GM20000 (cell line): ENCODE results near the gene MAPK1.
"Not testable (repeated sequence)": the region's sequence is repeated elsewhere in the genome, so short reads cannot be mapped to it uniquely, and the experiment has no call there.

Experiments used
- DNase-seq: peaks from one replicate; pipeline ENCODE4 v3.0.0; 2012; ENCODE audit warnings: low spot score
- TF ChIP-seq, protein P1 (sequence below): IDR thresholded peaks from 2 replicates; pipeline ENCODE4 v1.5.1; 2012; ENCODE audit warnings: mild to moderate bottlenecking, control low read depth; ENCODE audit errors: extremely low read depth, missing control alignments

Gene MAPK1

DNA sequence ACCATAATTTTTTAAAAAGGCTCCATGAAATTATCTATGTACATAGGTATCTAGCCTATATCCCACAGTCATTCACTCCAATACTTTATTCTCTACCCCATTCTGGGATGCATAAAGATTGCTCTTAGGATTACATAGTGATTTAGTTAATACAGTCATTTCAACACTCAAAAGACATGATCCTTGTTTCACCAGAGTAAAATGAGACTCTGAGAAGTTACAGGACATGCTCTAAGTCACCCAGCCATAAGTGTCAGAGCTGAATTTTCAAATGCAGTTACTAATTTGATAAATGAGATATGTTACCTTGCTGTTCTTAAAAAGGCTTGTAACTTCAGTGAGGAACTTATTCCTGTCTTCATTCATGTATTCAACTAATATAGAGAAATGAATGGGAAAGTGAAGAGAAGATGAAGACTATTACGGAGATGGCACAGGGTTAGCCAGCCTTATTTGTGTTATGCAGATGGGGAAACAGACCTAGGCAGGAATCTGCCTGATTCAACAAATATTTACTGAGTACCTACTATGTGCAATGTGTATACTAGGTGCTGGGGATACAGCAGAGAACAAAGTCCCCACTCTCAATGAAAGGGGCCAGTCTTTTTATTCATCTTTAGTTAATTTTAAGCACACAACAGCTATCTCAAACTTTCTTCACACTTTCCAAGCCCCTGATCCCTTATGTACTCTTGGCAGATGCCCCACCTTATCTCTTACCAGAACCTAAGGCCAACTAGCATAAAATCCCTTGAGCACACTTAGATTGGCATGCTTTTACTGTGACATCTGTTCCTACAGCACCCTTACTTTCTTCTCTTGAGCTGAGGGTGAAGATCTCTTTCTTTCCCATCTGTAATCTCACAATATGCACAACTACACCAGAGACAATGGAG is 21.6 kb downstream of the MAPK1 start:
- TF ChIP-seq, protein P1, sequence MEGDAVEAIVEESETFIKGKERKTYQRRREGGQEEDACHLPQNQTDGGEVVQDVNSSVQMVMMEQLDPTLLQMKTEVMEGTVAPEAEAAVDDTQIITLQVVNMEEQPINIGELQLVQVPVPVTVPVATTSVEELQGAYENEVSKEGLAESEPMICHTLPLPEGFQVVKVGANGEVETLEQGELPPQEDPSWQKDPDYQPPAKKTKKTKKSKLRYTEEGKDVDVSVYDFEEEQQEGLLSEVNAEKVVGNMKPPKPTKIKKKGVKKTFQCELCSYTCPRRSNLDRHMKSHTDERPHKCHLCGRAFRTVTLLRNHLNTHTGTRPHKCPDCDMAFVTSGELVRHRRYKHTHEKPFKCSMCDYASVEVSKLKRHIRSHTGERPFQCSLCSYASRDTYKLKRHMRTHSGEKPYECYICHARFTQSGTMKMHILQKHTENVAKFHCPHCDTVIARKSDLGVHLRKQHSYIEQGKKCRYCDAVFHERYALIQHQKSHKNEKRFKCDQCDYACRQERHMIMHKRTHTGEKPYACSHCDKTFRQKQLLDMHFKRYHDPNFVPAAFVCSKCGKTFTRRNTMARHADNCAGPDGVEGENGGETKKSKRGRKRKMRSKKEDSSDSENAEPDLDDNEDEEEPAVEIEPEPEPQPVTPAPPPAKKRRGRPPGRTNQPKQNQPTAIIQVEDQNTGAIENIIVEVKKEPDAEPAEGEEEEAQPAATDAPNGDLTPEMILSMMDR: no peak
- no peak for DNase-seq

DNA sequence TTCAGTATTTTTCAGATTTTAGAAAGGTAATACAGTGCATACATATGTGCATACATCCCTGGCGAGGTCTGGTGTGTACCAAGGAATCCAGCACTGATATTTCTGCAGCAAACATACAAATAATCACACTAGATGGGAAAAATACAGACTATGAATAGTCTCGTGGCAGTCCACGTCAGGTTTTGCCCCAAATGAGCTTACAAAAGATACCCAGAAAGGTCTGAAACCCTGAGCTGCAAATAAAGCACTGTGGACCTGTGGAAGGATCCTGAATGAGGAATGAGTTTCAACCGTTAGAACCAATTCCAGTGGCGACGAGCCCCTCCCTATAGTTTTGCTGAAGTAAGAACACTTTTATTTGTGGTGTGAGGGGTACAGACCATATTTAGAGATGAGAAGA is 24.5 kb downstream of the MAPK1 start:
- TF ChIP-seq, protein P1: no peak
- no peak for DNase-seq

DNA sequence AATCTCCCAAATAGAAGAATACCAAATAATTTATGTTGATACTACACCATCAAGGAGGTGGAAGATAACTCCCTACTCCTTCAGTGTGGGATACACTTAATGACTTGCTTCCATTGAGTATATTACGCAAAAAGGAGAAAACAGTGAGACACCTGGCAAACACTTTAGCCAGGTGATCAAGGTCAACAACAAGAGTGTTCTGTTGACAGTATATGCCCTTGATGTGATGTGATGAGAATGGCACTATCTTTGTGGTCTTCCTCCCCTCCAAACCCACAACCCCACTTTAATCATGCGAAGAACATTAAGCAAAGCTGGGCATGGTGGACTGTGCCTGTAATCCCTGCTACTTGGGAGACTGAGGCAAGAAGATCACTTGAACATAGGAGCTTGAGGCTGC is 26.0 kb downstream of the MAPK1 start:
- DNase-seq: no peak
- TF ChIP-seq, protein P1: no peak

DNA sequence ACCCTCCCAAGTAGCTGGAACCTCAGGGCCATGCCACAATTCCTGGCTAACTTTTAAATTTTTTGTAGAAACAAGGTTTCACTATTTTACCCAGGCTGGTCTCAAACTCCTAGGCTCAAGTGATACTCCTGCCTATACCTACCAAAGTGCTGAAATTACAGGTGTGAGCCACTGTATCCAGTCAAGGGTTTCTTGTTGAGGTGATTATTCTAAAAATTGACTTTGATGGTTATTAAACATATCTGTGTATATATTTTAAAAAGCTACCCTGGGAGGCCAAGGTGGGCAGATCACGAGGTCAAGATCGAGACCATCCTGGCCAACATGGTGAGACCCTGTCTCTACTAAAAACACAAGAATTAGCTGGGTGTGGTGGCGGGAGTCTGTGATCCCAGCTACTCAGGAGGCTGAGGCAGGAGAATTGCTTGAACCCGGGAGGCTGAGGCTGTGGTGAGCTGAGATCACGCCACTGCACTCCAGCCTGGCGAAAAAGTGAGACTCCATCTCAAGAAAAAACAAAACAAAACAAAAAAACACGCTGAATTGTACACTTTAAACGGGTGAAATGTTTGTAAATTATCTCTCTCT is 27.1 kb downstream of the MAPK1 start:
- TF ChIP-seq, protein P1: no peak
- DNase-seq: no peak

DNA sequence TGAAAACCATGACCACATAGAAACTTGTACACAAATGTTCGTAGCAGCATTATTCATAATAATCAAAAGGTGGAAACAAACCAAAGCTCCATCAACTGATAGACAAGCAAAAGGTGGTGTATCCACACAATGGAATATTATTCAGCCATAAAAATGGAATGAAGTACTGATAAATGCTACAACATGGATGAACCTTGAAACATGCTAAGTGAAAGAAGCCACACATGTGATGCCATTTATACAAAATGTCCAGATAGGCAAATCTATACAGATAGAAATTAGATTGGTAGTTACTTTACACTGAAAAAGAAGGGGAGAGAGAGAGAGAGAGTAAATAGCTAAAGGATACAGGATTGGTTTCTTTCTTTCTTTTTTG is 27.7 kb downstream of the MAPK1 start:
- DNase-seq: no peak
- TF ChIP-seq, protein P1: no peak

DNA sequence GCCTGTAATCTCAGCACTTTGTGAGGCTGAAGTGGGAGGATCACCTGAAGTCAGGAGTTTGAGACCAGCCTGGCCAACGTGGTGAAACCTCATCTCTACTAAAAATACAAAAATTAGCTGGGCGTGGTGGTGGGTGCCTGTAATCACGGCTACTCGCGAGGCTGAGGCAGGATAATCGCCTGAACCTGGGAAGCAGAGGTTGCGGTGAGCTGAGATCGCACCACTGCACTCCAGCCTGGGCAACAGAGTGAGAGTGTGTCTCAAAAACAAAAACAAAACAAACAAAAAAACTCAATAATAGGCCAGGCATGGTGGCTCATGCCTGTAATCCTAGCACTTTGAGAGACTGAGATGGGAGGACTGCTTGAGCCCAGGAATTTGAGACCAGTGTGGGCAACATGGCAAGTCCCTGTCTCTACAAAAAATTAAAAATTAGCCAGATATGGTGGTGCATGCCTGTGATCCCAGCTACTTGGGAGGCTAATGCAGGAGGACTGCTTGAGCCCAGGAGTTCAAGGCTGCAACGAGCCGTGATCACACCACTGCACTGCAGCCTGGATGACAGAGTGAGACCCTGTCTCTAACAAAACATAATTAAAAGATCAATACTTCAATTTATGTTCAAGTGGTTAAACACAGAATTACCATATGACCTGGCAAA is 28.2 kb downstream of the MAPK1 start:
- not testable (repeated sequence) for DNase-seq

DNA sequence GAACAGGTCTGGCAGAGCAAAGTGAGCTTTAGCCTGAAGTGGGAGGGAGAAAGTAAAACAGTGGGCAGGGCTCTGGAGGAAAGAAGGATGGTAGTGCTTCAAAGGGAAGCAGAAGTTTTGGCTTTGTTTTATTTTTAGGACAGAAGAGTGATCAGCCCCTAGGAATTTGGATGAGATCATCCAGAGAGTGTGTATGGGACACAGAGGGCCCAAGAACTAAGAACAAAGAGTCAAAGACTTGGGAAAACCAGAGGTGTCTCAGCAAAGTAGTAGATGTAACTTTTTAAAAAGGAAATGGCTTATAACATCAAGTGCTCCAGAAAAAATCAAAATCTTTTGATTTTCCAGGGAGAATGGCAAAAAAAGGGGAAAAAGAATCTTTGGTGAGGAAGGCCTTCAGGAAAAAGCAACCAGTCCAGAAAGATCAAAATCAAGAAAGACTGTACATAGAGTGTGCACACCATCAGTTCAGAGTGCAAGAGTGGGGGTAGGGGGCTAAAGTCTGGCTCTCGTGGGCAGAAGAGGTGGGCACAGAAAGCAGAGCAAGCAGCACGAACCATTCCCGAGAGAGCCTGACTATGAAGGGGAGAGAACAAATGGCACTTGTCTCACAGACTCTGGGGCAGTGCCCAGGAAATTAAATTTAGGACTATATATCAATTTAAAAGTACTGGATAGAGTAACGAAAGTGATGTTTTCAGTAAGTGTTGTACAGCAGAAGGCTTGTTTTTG is 30.0 kb downstream of the MAPK1 start:
- TF ChIP-seq, protein P1: no peak
- DNase-seq: no peak

DNA sequence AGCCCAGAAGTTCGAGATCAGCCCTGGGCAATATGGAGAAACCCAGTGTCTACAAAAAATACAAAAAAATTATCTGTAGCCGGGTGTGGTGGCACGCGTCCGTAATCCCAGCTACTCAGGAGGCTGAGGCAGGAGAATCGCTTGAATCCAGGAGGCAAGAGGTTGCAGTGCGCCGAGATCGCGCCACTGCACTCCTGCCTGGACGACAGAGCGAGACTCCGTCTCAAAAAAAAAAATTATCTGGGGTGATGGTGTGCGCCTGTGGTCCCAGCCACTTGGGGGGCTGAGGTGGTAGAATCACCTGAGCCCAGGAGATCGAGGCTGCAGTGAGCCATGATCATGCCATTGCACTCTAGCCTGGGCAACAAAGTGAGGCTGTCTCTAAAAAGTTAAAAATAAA is 31.0 kb downstream of the MAPK1 start:
- not testable (repeated sequence) for DNase-seq
